Spleen (tissue), 11 donors: ENCODE results near the gene NPM3. TPM values are rescaled to one million over a fixed set of nuclear protein-coding genes. Genes with fewer than 3 reads are reported as not detected.

Experiments
- DNase-seq: peaks from one replicate; pipeline ENCODE4 v3.0.0-alpha.2; 2020
- H3K27ac ChIP-seq, 8 donors: fragments of 200-600 bp; sonication (generic) in 7 of 8; 1 replicate in 4 of 8; 2 replicates in 4 of 8; pipeline versions ENCODE4 v1.5.0 to v1.8.0; 2016 to 2021; ENCODE audit warnings: inconsistent platforms in 4 of 8, mild to moderate bottlenecking in 4 of 8, moderate library complexity in 1 of 8
- H3K27me3 ChIP-seq, 7 donors: fragments of 200-600 bp; sonication (generic) in 6 of 7; replicated peaks in 1 of 7; 1 replicate in 4 of 7; 2 replicates in 3 of 7; pipeline versions ENCODE4 v1.5.0 to v1.8.0; 2016 to 2021; ENCODE audit warnings: inconsistent platforms in 3 of 7, mild to moderate bottlenecking in 1 of 7
- H3K36me3 ChIP-seq, 6 donors: fragments of 200-600 bp; sonication (generic) in 5 of 6; 1 replicate in 4 of 6; 2 replicates in 2 of 6; pipeline versions ENCODE4 v1.5.0 to v1.8.0; 2016 to 2021; ENCODE audit warnings: inconsistent platforms in 2 of 6
- H3K4me1 ChIP-seq, 6 donors: fragments of 200-600 bp; sonication (generic) in 5 of 6; 1 replicate in 3 of 6; 2 replicates in 3 of 6; pipeline versions ENCODE4 v1.5.0 to v1.8.0; 2016 to 2021; ENCODE audit warnings: inconsistent platforms in 3 of 6
- H3K4me3 ChIP-seq, 8 donors: fragments of 200-600 bp; sonication (generic) in 7 of 8; 1 replicate in 4 of 8; 2 replicates in 4 of 8; pipeline versions ENCODE4 v1.5.0 to v1.8.0; 2016 to 2021; ENCODE audit warnings: inconsistent platforms in 4 of 8, mild to moderate bottlenecking in 4 of 8, moderate library complexity in 2 of 8
- H3K9me3 ChIP-seq, 8 donors: fragments of 200-600 bp; sonication (generic) in 7 of 8; 1 replicate in 4 of 8; 2 replicates in 4 of 8; pipeline versions ENCODE4 v1.5.0 to v1.8.0; 2016 to 2021; ENCODE audit warnings: inconsistent platforms in 4 of 8
- CTCF ChIP-seq, 11 experiments: fragments of 200-600 bp in 7 of 11; fragments of 450-650 bp in 4 of 11; sonication (generic) in 4 of 11; IDR thresholded peaks in 8 of 11; conservative IDR thresholded peaks in 3 of 11; 1 replicate in 7 of 11; 2 replicates in 4 of 11; pipeline versions ENCODE4 v1.4.0 to v1.8.0; 2016 to 2021; ENCODE audit warnings: antibody characterized with exemption in 11 of 11, inconsistent platforms in 4 of 11, mild to moderate bottlenecking in 1 of 11
- POLR2A ChIP-seq, 3 donors: fragments of 450-650 bp; IDR thresholded peaks; one replicate each; pipeline ENCODE4 v1.5.1; 2017; ENCODE audit warnings: antibody characterized with exemption in 3 of 3, mild to moderate bottlenecking in 1 of 3
- POLR2AphosphoS5 ChIP-seq, 3 donors: sonication (generic); formaldehyde crosslinking; IDR thresholded peaks; one replicate each; pipeline ENCODE4 v1.5.1; 2017; ENCODE audit warnings: antibody characterized with exemption in 3 of 3
- WGBS, 5 donors: extraction: QIAGEN DNeasy Blood & Tissue Kit in 3 of 5; methylation state at CpG; one replicate each; pipeline versions ENCODE4 v1.1.5 to v1.1.7; 2013 to 2018; 5-methylcytosine and 5-hydroxymethylcytosine counted together
- intact Hi-C: fragments of 100-400 bp; cut with DNase I; formaldehyde crosslinking; loops from one replicate; pipeline ENCODE4 v1.15.0; 2023; ENCODE audit warnings: low total_unique reads
- polyA plus RNA-seq, 3 donors: library from polyadenylated mRNA; stranded (reverse); fragments of 200-250 nt; gene quantifications; one replicate each; pipeline ENCODE4 v1.2.1, GENCODE V29; 2013
- total RNA-seq, 7 donors: library from RNA; depleted of rRNA in 3 of 7; stranded (reverse); fragments of >200 nt in 3 of 7; fragmentation: NEBNext Ultra II Directional in 4 of 7; extraction: Animal tissue kit (Norgen Biotek cat#: 25700) in 4 of 7; gene quantifications; one replicate each; pipeline versions ENCODE4 v1.1.0 to v1.2.1, GENCODE V29; 2016 to 2021
- donor health status: healthy with polysubstance abuse.
- donor health status: DM: no; HTN: no; CAD: no; lungs with moderate emphysema.
- donor health status: DM: no; HTN: no; CAD: no.
- donor health status: Bipolar disorder and iron deficiency.
- donor health status: healthy.
- donor health status: DM: no; HTN: no; CAD: no.
- donor health status: DM: yes; HTN: yes; CAD: no.

The NPM3 gene
- total and polyA plus RNA-seq, 10 donors: 16.8 to 54.6 (median 28.6) TPM

- intact Hi-C loops: no loop called here
- Histone ChIP-seq H3K36me3 (no peaks in the 10 kb centered on the region), H3K27me3 (peaks cover 4 to 76% (median 67%) of the 10 kb centered on the region in 7 donors), H3K27ac (no peak overlapping the region), H3K4me3 (no peak overlapping the region), H3K9me3 (no peaks in the 10 kb centered on the region), H3K4me1 (peaks cover 22 to 81% (median 71%) of the 10 kb centered on the region in 6 donors)
- TF ChIP-seq CTCF (IDR thresholded peaks at IDR 0.05 in 8 of 11, conservative IDR thresholded peaks at IDR 0.05 in 3 of 11): no peak
- TF ChIP-seq POLR2AphosphoS5 (IDR thresholded peaks at IDR 0.05): no peak
- TF ChIP-seq POLR2A (IDR thresholded peaks at IDR 0.05): no peak
- no peak for DNase-seq
- WGBS, 5 donors: 88 to 100% (median 92%) methylated on average over 2 to 3 of the region's 3 CpGs
Observed at GRCh38 chr10:101777619-101778145, 5.6 kb downstream of the NPM3 start.

- H3K4me1 ChIP-seq: peaks cover 16 to 67% (median 57%) of the 10 kb centered on the region in 6 donors
- no peaks in the 10 kb centered on the region for H3K9me3 ChIP-seq
- TF ChIP-seq POLR2AphosphoS5 (IDR thresholded peaks at IDR 0.05): no peak
- no peak for TF ChIP-seq CTCF (IDR thresholded peaks at IDR 0.05 in 8 of 11, conservative IDR thresholded peaks at IDR 0.05 in 3 of 11)
- TF ChIP-seq POLR2A (IDR thresholded peaks at IDR 0.05): no peak
- intact Hi-C loops: no loop called here
- no peaks in the 10 kb centered on the region for H3K36me3 ChIP-seq
- peaks cover 4 to 90% (median 77%) of the 10 kb centered on the region in 7 donors for H3K27me3 ChIP-seq
- H3K4me3 ChIP-seq: peak overlapping the region in 5 of 8 donors; percentile 15 to 62 (median 23)
- no peak overlapping the region for H3K27ac ChIP-seq
- 6 to 38% (median 8%) methylated on average over 19 to 65 of the region's 74 CpGs for WGBS, 5 donors
- no peak for DNase-seq
Observed at GRCh38 chr10:101776161-101776817, 7.0 kb downstream of the NPM3 start.

- intact Hi-C loops: no loop called here
- Histone ChIP-seq H3K4me3 (peak within 1 kb of the TSS in 7 of 8 donors; percentile 9 to 62 (median 17)), H3K4me1 (peaks cover 16 to 60% (median 50%) of the 10 kb centered on the region in 6 donors), H3K27ac (no peak within 1 kb of the TSS), H3K36me3 (no peaks in the 10 kb centered on the region), H3K27me3 (peaks cover 4 to 98% (median 85%) of the 10 kb centered on the region in 7 donors), H3K9me3 (no peaks in the 10 kb centered on the region)
- DNase-seq: no peak
- no peak for TF ChIP-seq POLR2A (IDR thresholded peaks at IDR 0.05)
- no peak for TF ChIP-seq CTCF (IDR thresholded peaks at IDR 0.05 in 8 of 11, conservative IDR thresholded peaks at IDR 0.05 in 3 of 11)
- no peak for TF ChIP-seq POLR2AphosphoS5 (IDR thresholded peaks at IDR 0.05)
- WGBS, 5 donors: 1 to 6% (median 3%) methylated on average over 42 to 97 of the region's 98 CpGs
Observed at GRCh38 chr10:101775273-101776160, 7.7 kb downstream of the NPM3 start, which contains the start of gene FGF8. Gene FGF8, minus strand, starts transcription at chr10:101776114. Its CDS starts 214 bp downstream, at chr10:101775900.
